Measurements from ENCODE around the gene YPEL5. TPM values are rescaled to one million over a fixed set of nuclear protein-coding genes. Genes with fewer than 3 reads are reported as not detected.

YPEL5 gene
- total RNA-seq, 1 donor from 2014 or later, result 63.6 TPM

- DNase-seq (ENCODE audit: low spot score, unreplicated experiment), result no peak
- H3K9me3 Mint-ChIP-seq (ENCODE audit: low read depth), result no peaks in the 10 kb centered on the region
- H3K27ac Mint-ChIP-seq, result peak overlapping the region; percentile 46
- TF ChIP-seq CTCF (IDR thresholded peaks at IDR 0.05; ENCODE audit: unreplicated experiment), result no peak
- peaks cover 17% of the 10 kb centered on the region for H3K36me3 Mint-ChIP-seq (ENCODE audit: insufficient read depth)
- peaks cover 46% of the 10 kb centered on the region for H3K4me1 Mint-ChIP-seq (ENCODE audit: low read depth)
- H3K27me3 Mint-ChIP-seq, result no peaks in the 10 kb centered on the region
- H3K4me3 Mint-ChIP-seq (ENCODE audit: low read depth), result no peak overlapping the region
Observed at GRCh38 chr2:30152385-30152784, 5.6 kb downstream of the YPEL5 start.

GRCh38 chr2:30155202-30155601 lies 8.4 kb downstream of the YPEL5 start:
- Mint-ChIP-seq H3K27me3 (no peaks in the 10 kb centered on the region), H3K9me3 (ENCODE audit: low read depth) (no peaks in the 10 kb centered on the region), H3K36me3 (ENCODE audit: insufficient read depth) (peaks cover 30% of the 10 kb centered on the region), H3K4me1 (ENCODE audit: low read depth) (peaks cover 24% of the 10 kb centered on the region), H3K27ac (no peak overlapping the region), H3K4me3 (ENCODE audit: low read depth) (no peak overlapping the region)
- TF ChIP-seq CTCF (IDR thresholded peaks at IDR 0.05; ENCODE audit: unreplicated experiment), result no peak
- DNase-seq (ENCODE audit: low spot score, unreplicated experiment), result no peak

- TF ChIP-seq CTCF (IDR thresholded peaks at IDR 0.05; ENCODE audit: unreplicated experiment), result no peak
- H3K4me3 Mint-ChIP-seq (ENCODE audit: low read depth), result no peak overlapping the region
- H3K4me1 Mint-ChIP-seq (ENCODE audit: low read depth), result peaks cover 17% of the 10 kb centered on the region
- no peaks in the 10 kb centered on the region for H3K27me3 Mint-ChIP-seq
- peaks cover 32% of the 10 kb centered on the region for H3K36me3 Mint-ChIP-seq (ENCODE audit: insufficient read depth)
- H3K27ac Mint-ChIP-seq, result peak overlapping the region; percentile 46
- DNase-seq (ENCODE audit: low spot score, unreplicated experiment), result no peak
- no peaks in the 10 kb centered on the region for H3K9me3 Mint-ChIP-seq (ENCODE audit: low read depth)
Observed at GRCh38 chr2:30155889-30156658, 9.3 kb downstream of the YPEL5 start.

- TF ChIP-seq CTCF (IDR thresholded peaks at IDR 0.05; ENCODE audit: unreplicated experiment), result no peak
- H3K27ac Mint-ChIP-seq, result no peak overlapping the region
- H3K4me3 Mint-ChIP-seq (ENCODE audit: low read depth), result no peak overlapping the region
- H3K9me3 Mint-ChIP-seq (ENCODE audit: low read depth), result no peaks in the 10 kb centered on the region
- peaks cover 25% of the 10 kb centered on the region for H3K4me1 Mint-ChIP-seq (ENCODE audit: low read depth)
- no peaks in the 10 kb centered on the region for H3K27me3 Mint-ChIP-seq
- DNase-seq (ENCODE audit: low spot score, unreplicated experiment), result no peak
- H3K36me3 Mint-ChIP-seq (ENCODE audit: insufficient read depth), result peaks cover 30% of the 10 kb centered on the region
Observed at GRCh38 chr2:30157616-30158015, 10.8 kb downstream of the YPEL5 start.

- Mint-ChIP-seq H3K27me3 (no peaks in the 10 kb centered on the region), H3K4me3 (ENCODE audit: low read depth) (no peak overlapping the region), H3K9me3 (ENCODE audit: low read depth) (no peaks in the 10 kb centered on the region), H3K36me3 (ENCODE audit: insufficient read depth) (peaks cover 26% of the 10 kb centered on the region), H3K27ac (no peak overlapping the region), H3K4me1 (ENCODE audit: low read depth) (peaks cover 24% of the 10 kb centered on the region)
- DNase-seq (ENCODE audit: low spot score, unreplicated experiment), result no peak
- TF ChIP-seq CTCF (IDR thresholded peaks at IDR 0.05; ENCODE audit: unreplicated experiment), result no peak
Observed at GRCh38 chr2:30159766-30160165, 13.0 kb downstream of the YPEL5 start.
